A673 (cell line): ENCODE data around the gene APMAP. TPM values are rescaled to one million over a fixed set of nuclear protein-coding genes. Genes with fewer than 3 reads are reported as not detected.

Experiments used
- Bru-seq: library from RNA; stranded (reverse); fragments of 400-500 nt; gene quantifications from one replicate; lab custom pipeline; 2021; lab: Mats Ljungman, UMichigan
- BruChase-seq, 2 experiments: library from RNA; stranded (reverse); fragments of 400-500 nt; gene quantifications; one replicate each; lab custom pipeline; 2021; lab: Mats Ljungman, UMichigan
- BruUV-seq: library from RNA; stranded (reverse); fragments of 400-500 nt; replicated peaks from 2 replicates; lab custom pipeline; 2021; lab: Mats Ljungman, UMichigan
- CTCF ChIA-PET: fragments of 300-600 bp; sonication (Branson Sonifier 250); formaldehyde crosslinking; loops from one replicate; lab custom pipeline; 2022; ENCODE audit warnings: antibody characterized with exemption; lab: Charles Lee
- POLR2A ChIA-PET: fragments of 300-600 bp; sonication (Branson Sonifier 250); formaldehyde crosslinking; loops from one replicate; lab custom pipeline; 2022; ENCODE audit warnings: antibody characterized with exemption; ENCODE audit not compliant: low non-redundant PET; lab: Charles Lee
- DNase-seq: peaks from one replicate; pipeline ENCODE4 v3.0.0-alpha.2; 2015; ENCODE audit warnings: low spot score
- H3K27ac ChIP-seq: fragments of 200-600 bp; sonication (generic); 2 replicates; pipeline ENCODE4 v1.5.1; 2016; ENCODE audit warnings: mixed run types, low read depth, mild to moderate bottlenecking, mixed read lengths, antibody characterized with exemption, low read length; ENCODE audit not compliant: poor library complexity, severe bottlenecking
- H3K27me3 ChIP-seq: fragments of 200-600 bp; sonication (generic); replicated peaks from 2 replicates; pipeline ENCODE4 v1.6.1; 2017; ENCODE audit warnings: mixed run types, low read depth, mild to moderate bottlenecking, mixed read lengths, antibody characterized with exemption, low read length; ENCODE audit not compliant: insufficient read depth, poor library complexity
- H3K36me3 ChIP-seq: fragments of 200-600 bp; sonication (generic); 2 replicates; pipeline ENCODE4 v1.6.1; 2016; ENCODE audit warnings: mixed run types, mild to moderate bottlenecking, mixed read lengths, antibody characterized with exemption, low read length; ENCODE audit not compliant: insufficient read depth, poor library complexity, severe bottlenecking
- H3K4me1 ChIP-seq: fragments of 200-600 bp; sonication (generic); 2 replicates; pipeline ENCODE4 v1.6.1; 2017; ENCODE audit warnings: mixed run types, mild to moderate bottlenecking, mixed read lengths, antibody characterized with exemption, low read length; ENCODE audit not compliant: insufficient read depth, poor library complexity, severe bottlenecking
- H3K4me3 ChIP-seq: fragments of 200-600 bp; sonication (generic); 2 replicates; pipeline ENCODE4 v1.5.1; 2016; ENCODE audit warnings: low read depth, mixed run types, mild to moderate bottlenecking, mixed read lengths, low read length; ENCODE audit not compliant: poor library complexity, severe bottlenecking
- H3K9me3 ChIP-seq: fragments of 200-600 bp; sonication (generic); 2 replicates; pipeline ENCODE4 v1.6.1; 2016; ENCODE audit warnings: mixed run types, low read depth, mild to moderate bottlenecking, mixed read lengths, antibody characterized with exemption, low read length; ENCODE audit not compliant: poor library complexity, severe bottlenecking
- CTCF ChIP-seq: fragments of 300-800, 200-600 bp; sonication (generic); conservative IDR thresholded peaks from 2 replicates; pipeline ENCODE4 v1.5.1; 2017; ENCODE audit warnings: low read depth, mild to moderate bottlenecking, antibody characterized with exemption, low read length, moderate library complexity, mixed read lengths
- EZH2 ChIP-seq: fragments of 200-600 bp; sonication (generic); IDR thresholded peaks from 2 replicates; pipeline ENCODE4 v1.6.1; 2017; ENCODE audit warnings: borderline replicate concordance, low read depth, mild to moderate bottlenecking, mixed read lengths, antibody characterized with exemption, low read length; ENCODE audit not compliant: poor library complexity, severe bottlenecking
- intact Hi-C: fragments of 100-400 bp; cut with micrococcal nuclease; formaldehyde crosslinking; loops from one replicate; pipeline ENCODE4 v1.10.0; 2022; ENCODE audit not compliant: unreplicated experiment
- long read RNA-seq: library from polyadenylated mRNA; stranded (forward); transcript quantifications from one replicate; pipeline ENCODE4 v2.0.0, GENCODE V29; 2022
- total RNA-seq: library from RNA; stranded (reverse); gene quantifications from 2 replicates; pipeline ENCODE4 v1.2.3, GENCODE V29; 2021

APMAP gene
- total RNA-seq (67.9 and 70.3 TPM in 2 replicates), Bru-seq, nascent RNA (percentile 71 among the genes with signal in this experiment), BruChase-seq, experiment 1, labeled RNA remaining after a 2-hour chase (percentile 77 among the genes with signal in this experiment), BruChase-seq, experiment 2, labeled RNA remaining after a 6-hour chase (percentile 76 among the genes with signal in this experiment)
- long read RNA-seq, transcript APMAP-201 (9 exons, 2,430 nt) = major isoform, 284 of 319 reads
- long read RNA-seq, partial matches to known transcripts = 10 of 319 reads
- long read RNA-seq, other reads (novel, unspliced or antisense) = 25 of 319 reads

GRCh38 chr20:24992487-24993205 is at the start of gene APMAP:
Gene APMAP, minus strand, starts transcription at chr20:24992751. Its CDS starts 63 bp downstream, at chr20:24992688.
- Histone ChIP-seq H3K36me3 (no peaks in the 10 kb centered on the region), H3K27me3 (no peaks in the 10 kb centered on the region), H3K27ac (peak within 1 kb of the TSS; percentile 85), H3K9me3 (no peaks in the 10 kb centered on the region), H3K4me3 (peak within 1 kb of the TSS; percentile 92), H3K4me1 (peaks cover 18% of the 10 kb centered on the region)
- peak; percentile 96 for DNase-seq
- no TSS peak for BruUV-seq
- CTCF ChIA-PET = interaction anchor here (1.8 to 2.0 kb wide), 2 partner anchors 66 to 407 kb away, joined by 4 to 6 read pairs; no protein-coding TSS in a partner anchor
- TF ChIP-seq CTCF = no peak
- no peak for TF ChIP-seq EZH2
- intact Hi-C loops = loop anchor here (5.0 to 10.0 kb wide), 2 partner anchors 205 to 232 kb away; partner anchors contain the start of gene ENTPD6
- POLR2A ChIA-PET = no interaction called here

GRCh38 chr20:25041813-25042530 is 49.4 kb upstream of the APMAP start:
- no TSS peak for BruUV-seq
- H3K4me1 ChIP-seq = peaks cover 20% of the 10 kb centered on the region
- CTCF ChIA-PET = no interaction called here
- intact Hi-C loops = no loop called here
- no peak overlapping the region for H3K4me3 ChIP-seq
- POLR2A ChIA-PET = no interaction called here
- H3K27me3 ChIP-seq = no peaks in the 10 kb centered on the region
- H3K27ac ChIP-seq = no peak overlapping the region
- no peak for DNase-seq
- TF ChIP-seq EZH2 = no peak
- no peak for TF ChIP-seq CTCF
- H3K36me3 ChIP-seq = no peaks in the 10 kb centered on the region
- H3K9me3 ChIP-seq = no peaks in the 10 kb centered on the region

GRCh38 chr20:25040438-25040831 is 47.9 kb upstream of the APMAP start:
- ChIA-PET CTCF (no interaction called here), POLR2A (no interaction called here)
- Histone ChIP-seq H3K4me3 (no peak overlapping the region), H3K27me3 (no peaks in the 10 kb centered on the region), H3K27ac (no peak overlapping the region), H3K36me3 (no peaks in the 10 kb centered on the region), H3K4me1 (peaks cover 32% of the 10 kb centered on the region), H3K9me3 (no peaks in the 10 kb centered on the region)
- intact Hi-C loops = no loop called here
- BruUV-seq = no TSS peak
- DNase-seq = no peak
- TF ChIP-seq CTCF (no peak), EZH2 (no peak)
